Stimulated activated CD8-positive, alpha-beta memory T cell treated with anti-CD3 and anti-CD28 coated beads, Interleukin-15, amount 100 ng/mL, for 48 hours (primary cell): ENCODE data around the gene RAX2.

ENCODE experiments used
- DNase-seq, 2 donors: peaks; one replicate each; pipeline ENCODE4 v3.0.0-alpha.2; 2020; ENCODE audit warnings: low read depth in 2 of 2

The RAX2 gene

GRCh38 chr19:3801412-3802096, 29.5 kb upstream of the RAX2 start:
- DNase-seq: peak in 1 of 2 donors; percentile 45

GRCh38 chr19:3800996-3801395, 29.0 kb upstream of the RAX2 start:
- no peak for DNase-seq

GRCh38 chr19:3798137-3798536, 26.1 kb upstream of the RAX2 start:
- DNase-seq: no peak

- no peak for DNase-seq
These were observed 24.3 kb upstream of the RAX2 start for GRCh38 chr19:3796358-3796757.

DNA sequence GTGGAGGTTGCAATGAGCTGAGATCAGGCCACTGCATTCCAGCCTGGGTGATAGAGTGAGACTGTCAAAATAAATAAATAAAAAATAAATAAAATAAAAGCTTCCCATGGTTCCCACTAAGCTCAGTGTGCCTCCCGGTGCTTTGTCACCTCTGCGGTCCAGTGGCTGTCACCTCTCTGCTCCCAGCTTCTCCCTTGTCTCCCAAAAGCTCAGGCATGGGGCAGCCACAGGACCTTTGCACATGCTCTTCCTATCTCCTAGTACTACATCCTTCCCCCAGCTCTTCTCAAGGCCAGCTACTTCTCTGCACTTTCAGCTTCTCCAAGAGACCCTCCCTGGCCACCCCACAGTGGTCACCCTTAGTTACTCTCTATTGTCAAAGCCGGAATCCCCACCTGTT, 21.8 kb upstream of the RAX2 start:
- DNase-seq: no peak

DNA sequence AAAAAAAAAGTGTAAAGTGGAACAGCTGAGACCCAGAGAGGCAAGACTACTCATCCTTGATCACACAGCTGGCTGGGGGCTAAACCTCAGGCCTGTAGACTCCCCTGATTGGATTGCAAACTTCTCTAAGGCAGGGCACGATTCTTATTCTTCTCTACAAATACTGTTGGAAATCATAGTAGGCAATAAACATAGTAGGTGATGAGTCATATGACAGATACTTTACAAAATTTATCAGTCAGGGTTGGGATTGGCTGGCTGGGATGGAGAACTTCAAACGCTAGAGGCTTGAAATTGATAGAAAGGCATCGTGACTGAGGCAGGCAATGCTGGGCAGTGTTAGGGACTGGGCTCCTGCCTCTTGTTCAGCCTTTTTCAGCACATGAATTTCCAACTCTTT, 20.1 kb upstream of the RAX2 start:
- no peak for DNase-seq

DNA sequence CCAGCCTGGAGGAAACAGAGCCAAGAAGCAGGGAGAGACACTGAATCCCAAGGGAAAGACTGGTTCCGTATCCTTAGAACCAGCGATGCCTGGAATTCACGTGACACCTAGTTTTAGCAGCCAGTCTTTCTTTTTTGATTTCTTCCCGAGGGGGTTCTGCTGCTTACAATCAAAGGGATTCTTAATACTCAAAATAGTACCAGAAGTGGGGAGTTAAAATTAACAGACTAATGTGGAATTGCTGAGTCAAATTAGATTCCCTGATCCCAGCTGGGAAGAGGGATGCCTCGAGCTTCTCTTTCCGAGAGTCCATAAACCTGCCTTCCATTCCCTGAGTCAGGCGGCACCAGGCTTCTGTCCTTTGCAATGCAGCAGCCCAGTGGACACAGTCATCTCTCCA, 18.9 kb upstream of the RAX2 start:
- no peak for DNase-seq

- no peak for DNase-seq
These were observed 18.2 kb upstream of the RAX2 start for GRCh38 chr19:3790209-3790734.

DNA sequence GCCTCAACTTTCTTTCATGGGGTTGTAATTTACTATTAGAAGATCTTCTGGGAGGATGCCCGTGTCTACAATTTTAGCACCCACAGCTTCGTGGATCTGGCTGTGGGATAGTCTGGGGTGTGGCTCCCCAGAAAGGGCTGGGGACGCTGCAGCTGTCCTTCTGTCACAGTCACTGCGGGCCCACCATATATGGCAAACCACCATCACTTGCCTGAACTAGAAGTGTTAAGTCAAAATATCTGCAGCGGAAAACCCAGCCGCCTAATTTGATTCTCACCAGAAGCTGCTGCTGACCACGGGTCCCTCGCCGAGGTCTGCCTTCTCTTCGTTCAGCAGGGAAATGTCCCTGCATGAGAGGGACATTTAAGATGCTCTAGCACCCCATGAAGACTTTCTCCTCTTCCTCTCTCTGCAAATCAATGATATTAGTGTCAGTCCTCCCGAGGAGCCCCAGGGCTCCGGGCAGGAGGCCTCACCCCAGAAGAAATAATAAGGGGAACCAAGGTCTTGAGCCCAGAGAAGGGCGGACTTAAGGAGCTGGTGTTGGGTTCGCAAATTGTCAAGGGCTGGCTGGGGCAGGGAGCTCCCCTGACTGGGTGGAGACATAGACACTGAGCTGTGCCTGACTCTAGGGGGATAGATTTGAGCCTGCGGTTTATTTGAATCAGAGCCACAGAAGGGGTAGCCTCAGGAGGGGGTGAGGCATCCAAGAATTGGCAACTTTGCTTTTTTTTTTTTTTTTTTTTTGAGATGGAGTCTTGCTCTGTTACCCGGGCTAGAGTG, 17.2 kb upstream of the RAX2 start:
- DNase-seq: no peak

- DNase-seq: no peak
These were observed 14.2 kb upstream of the RAX2 start, which contains the start of gene MATK for GRCh38 chr19:3785938-3786824. MATK (minus strand) TSS chr19:3786381; CDS start chr19:3785135, 1,246 bp downstream.

DNA sequence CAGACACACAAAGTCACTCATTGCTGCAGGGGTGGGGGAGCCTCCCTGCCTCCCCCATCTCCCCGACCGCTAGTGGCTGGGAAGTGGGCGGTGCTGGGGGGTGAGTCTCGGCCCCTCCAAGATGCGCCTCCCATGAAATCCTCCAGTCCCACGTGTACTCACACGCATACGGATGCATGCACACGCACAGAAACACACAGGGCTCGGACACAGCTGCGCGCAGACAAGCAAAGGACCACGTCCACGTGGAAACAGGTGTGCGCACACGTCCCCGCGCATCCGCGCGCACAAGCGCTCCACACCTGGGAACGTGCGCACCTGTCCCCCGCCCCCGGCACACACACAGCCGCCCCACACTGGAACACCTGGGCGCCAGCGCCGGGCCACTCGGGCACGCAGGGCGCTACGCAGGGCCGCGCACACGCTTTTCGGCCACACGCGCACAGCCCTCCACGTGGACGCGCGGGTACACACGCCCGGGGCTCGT, 13.5 kb upstream of the RAX2 start:
- peak in 1 of 2 donors; percentile 15 for DNase-seq

DNA sequence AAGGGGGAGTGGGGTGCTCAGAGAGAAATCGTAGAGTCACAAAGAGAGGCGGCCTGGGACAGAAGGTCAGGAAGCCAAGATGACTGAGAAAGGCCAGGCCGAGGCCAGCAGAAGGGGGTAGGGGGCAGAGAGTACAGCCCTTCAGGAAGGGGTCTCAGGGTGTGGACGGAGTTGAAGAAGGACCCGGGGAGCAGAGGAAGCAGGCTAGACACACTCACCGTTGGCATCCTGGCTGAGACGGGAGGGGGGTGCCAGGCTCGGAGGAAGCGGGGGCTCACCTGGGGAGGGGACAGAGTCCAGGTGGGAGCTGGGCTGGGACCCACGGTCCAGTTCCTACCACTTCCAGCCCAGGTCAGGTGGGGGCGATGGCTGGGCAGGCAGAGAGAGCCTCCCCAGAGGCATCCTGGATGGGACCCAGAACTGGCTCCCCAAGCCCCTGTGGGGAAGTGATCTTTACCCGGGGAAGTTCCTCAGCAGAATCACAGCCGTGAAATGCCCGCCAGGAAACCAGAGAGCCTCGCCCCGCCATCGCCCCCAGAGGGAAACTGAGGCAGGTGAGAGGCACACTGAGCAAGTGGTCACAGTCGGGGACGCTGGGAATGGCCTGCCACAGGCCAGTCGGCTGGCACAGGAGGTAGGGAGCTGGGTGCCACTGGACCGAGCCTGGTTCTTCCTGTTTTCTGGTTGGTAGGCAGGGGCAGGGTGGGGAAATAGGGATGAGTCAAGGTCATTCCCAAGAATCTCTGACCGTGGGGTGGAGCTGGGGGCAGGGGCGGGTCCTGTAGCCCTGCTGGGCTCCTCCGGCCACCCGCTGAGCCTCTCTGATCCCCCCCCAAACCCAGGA, 12.8 kb upstream of the RAX2 start:
- no peak for DNase-seq

- peak; percentile 27 to 28 for DNase-seq
These were observed 11.9 kb upstream of the RAX2 start for GRCh38 chr19:3783660-3784584.

- DNase-seq: no peak
These were observed 10.9 kb upstream of the RAX2 start for GRCh38 chr19:3782903-3783302.

DNA sequence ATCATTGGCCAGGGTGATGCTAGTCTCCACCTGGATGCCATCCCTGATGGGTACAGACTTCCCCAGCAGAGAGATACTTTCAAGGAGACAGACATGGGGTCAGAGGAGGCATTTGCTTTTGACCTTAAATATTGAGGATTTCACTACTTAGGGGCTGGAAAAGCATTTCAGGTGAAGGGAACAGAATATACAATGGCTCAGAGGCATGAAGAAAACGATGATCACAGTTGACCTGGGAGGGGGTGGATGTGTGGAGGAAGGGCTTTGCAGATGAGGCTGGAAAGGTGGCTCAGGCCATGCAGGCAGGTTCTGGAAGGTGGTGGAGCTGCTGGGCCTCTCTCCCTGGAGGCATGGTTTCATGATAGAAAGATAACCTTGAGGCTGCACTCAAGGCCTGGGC, 10.3 kb upstream of the RAX2 start:
- no peak for DNase-seq

- DNase-seq: no peak
These were observed 9.6 kb upstream of the RAX2 start for GRCh38 chr19:3781603-3782002.

GRCh38 chr19:3780786-3781304, 8.8 kb upstream of the RAX2 start:
- DNase-seq: no peak

GRCh38 chr19:3778899-3779723, 7.1 kb upstream of the RAX2 start:
- DNase-seq: no peak
